ENCODE data around the gene COMMD8. TPM values are rescaled to one million over a fixed set of nuclear protein-coding genes. Genes with fewer than 3 reads are reported as not detected.
A peak's percentile ranks its signal among the peaks of the same experiment; 100 is the strongest.
"Not testable (repeated sequence)": the region's sequence is repeated elsewhere in the genome, so short reads cannot be mapped to it uniquely, and the experiment has no call there.

Gene COMMD8
- total RNA-seq, 1 experiment from 2014 or later, result 13.5 TPM

DNA sequence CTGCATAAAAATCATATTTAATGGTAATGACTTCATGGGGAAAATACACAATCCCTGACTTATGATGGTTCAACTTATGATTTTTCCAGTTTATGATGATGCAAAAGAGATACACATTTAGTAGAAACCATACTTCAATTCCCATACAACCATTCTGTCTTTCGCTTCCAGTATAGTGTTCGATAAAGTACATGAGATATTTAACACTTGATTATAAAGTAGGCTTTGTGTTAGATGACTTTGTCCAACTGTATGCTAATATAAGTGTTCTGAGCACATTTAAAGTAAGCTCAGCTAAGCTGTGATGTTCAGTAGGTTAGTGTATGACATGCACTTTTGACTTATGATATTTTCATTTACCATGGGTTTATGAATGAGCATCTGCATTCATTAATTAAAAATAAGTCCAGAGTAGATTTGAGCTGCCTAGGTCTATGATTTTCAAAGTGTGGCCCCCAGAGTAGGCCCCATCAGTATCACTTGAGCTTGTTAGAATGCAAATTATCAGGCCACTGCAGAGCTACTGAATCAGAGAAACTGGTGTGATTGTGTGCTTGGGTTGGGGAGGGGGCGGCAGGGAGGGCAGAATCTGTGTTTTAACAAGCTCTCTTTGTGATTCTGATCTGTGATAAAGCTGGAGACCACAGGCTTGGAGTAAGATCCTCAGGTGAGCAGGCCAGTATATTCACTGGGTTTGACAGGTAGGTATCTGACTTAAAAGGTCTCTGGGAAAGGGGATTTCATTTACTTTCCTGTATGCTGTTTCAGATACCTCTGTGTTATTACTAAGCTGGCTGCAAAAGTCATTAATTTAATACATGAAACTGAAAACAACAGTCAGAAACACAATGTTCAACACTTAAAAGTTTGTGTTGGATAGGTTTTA, 30.0 kb upstream of the COMMD8 start:
- intact Hi-C loops (cut with micrococcal nuclease; ENCODE audit: unreplicated experiment), result loop anchor here (5.0 kb wide), 1 partner anchor 69 kb away; no protein-coding TSS in a partner anchor
- Mint-ChIP-seq H3K27ac (ENCODE audit: unreplicated experiment) (no peak overlapping the region), H3K27me3 (ENCODE audit: unreplicated experiment) (no peaks in the 10 kb centered on the region), H3K4me3 (ENCODE audit: low read depth, unreplicated experiment) (no peak overlapping the region), H3K9me3 (ENCODE audit: low read depth, unreplicated experiment) (no peaks in the 10 kb centered on the region), H3K4me1 (ENCODE audit: low read depth, unreplicated experiment) (no peaks in the 10 kb centered on the region), H3K36me3 (ENCODE audit: insufficient read depth, unreplicated experiment) (no peaks in the 10 kb centered on the region)
- no peak for DNase-seq
- CTCF ChIA-PET, result no interaction called here
- no TSS peak for BruUV-seq (replicated peaks)
- TF ChIP-seq, protein P1, sequence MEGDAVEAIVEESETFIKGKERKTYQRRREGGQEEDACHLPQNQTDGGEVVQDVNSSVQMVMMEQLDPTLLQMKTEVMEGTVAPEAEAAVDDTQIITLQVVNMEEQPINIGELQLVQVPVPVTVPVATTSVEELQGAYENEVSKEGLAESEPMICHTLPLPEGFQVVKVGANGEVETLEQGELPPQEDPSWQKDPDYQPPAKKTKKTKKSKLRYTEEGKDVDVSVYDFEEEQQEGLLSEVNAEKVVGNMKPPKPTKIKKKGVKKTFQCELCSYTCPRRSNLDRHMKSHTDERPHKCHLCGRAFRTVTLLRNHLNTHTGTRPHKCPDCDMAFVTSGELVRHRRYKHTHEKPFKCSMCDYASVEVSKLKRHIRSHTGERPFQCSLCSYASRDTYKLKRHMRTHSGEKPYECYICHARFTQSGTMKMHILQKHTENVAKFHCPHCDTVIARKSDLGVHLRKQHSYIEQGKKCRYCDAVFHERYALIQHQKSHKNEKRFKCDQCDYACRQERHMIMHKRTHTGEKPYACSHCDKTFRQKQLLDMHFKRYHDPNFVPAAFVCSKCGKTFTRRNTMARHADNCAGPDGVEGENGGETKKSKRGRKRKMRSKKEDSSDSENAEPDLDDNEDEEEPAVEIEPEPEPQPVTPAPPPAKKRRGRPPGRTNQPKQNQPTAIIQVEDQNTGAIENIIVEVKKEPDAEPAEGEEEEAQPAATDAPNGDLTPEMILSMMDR (IDR thresholded peaks at IDR 0.05; ENCODE audit: unreplicated experiment), result no peak

DNA sequence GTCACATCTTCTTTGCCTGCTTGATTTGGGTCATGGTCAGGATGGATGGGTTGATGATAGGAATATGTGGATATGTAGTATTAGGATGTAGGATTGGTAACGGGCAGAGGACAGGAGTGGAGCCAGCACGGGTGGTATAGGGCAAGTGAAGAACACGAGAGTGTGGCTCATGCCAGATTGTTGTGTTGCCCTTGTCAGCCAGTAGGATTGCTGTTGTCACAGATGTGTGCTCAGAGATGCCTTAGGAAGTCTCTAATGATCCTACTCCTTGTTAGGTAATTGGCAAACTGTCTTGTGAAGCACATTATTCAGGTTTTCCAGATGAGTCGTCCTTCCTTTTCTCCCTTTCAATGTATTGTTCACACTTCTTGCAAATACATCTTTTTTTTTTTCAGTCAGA, 27.0 kb upstream of the COMMD8 start:
- no peak overlapping the region for H3K4me3 Mint-ChIP-seq (ENCODE audit: low read depth, unreplicated experiment)
- CTCF ChIA-PET, result no interaction called here
- H3K27me3 Mint-ChIP-seq (ENCODE audit: unreplicated experiment), result no peaks in the 10 kb centered on the region

DNA sequence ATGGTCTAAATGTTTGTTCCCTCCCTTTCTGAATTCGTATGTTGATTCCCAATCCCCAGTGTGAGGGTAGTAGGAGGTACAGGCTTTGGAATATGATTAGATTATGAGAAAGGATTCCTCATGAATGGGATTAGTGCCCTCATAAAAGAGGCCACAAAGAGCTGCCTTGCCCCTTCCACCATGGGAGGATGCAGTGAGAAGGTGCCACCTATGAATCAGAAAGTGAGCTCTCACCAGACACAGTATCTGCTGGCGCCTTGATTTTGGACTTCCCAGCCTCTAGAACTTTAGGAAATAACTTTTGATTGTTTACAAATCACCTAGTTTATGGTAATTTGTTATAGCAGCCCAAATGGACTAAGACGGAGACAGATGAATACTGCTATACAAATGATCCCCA, 25.2 kb upstream of the COMMD8 start:
- Mint-ChIP-seq H3K27me3 (ENCODE audit: unreplicated experiment) (no peaks in the 10 kb centered on the region), H3K4me3 (ENCODE audit: low read depth, unreplicated experiment) (no peak overlapping the region), H3K9me3 (ENCODE audit: low read depth, unreplicated experiment) (no peaks in the 10 kb centered on the region), H3K4me1 (ENCODE audit: low read depth, unreplicated experiment) (no peaks in the 10 kb centered on the region), H3K36me3 (ENCODE audit: insufficient read depth, unreplicated experiment) (peaks cover 14% of the 10 kb centered on the region), H3K27ac (ENCODE audit: unreplicated experiment) (no peak overlapping the region)
- DNase-seq, result no peak
- intact Hi-C loops (cut with micrococcal nuclease; ENCODE audit: unreplicated experiment), result no loop called here
- CTCF ChIA-PET, result interaction anchor here (0.6 kb wide), 2 partner anchors 11 to 210 kb away, joined by 3 read pairs; no protein-coding TSS in a partner anchor
- TF ChIP-seq, protein P1 (IDR thresholded peaks at IDR 0.05; ENCODE audit: unreplicated experiment), result no peak
- no TSS peak for BruUV-seq (replicated peaks)

More for the DNA sequence above, 27.0 kb upstream of the COMMD8 start:
- TF ChIP-seq, protein P1 (IDR thresholded peaks at IDR 0.05; ENCODE audit: unreplicated experiment), result no peak
- BruUV-seq (replicated peaks), result no TSS peak
- Mint-ChIP-seq H3K4me1 (ENCODE audit: low read depth, unreplicated experiment) (no peaks in the 10 kb centered on the region), H3K36me3 (ENCODE audit: insufficient read depth, unreplicated experiment) (peaks cover 6% of the 10 kb centered on the region), H3K9me3 (ENCODE audit: low read depth, unreplicated experiment) (no peaks in the 10 kb centered on the region), H3K27ac (ENCODE audit: unreplicated experiment) (no peak overlapping the region)
- DNase-seq, result no peak
- intact Hi-C loops (cut with micrococcal nuclease; ENCODE audit: unreplicated experiment), result loop anchor here (5.0 kb wide), 1 partner anchor 72 kb away; no protein-coding TSS in a partner anchor

DNA sequence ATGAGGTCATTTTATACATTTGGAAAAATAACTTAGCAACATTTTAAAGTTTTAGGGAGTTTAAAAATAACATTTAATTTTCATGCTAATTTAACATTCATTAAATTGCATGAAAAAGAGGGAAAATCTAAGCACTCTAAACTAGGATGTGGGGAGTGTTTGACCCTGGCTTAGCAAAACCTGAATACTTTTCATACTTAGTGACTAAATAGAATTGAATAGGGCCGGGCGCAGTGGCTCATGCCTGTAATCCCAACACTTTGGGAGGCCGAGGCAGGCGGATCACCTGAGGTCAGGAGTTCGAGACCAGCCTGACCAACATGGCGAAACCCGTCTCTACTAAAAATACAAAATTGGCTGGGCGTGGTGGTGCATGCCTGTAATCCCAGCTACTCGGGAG, 23.2 kb upstream of the COMMD8 start:
- H3K4me1 Mint-ChIP-seq (ENCODE audit: low read depth, unreplicated experiment); CTCF ChIA-PET; DNase-seq; H3K9me3 Mint-ChIP-seq (ENCODE audit: low read depth, unreplicated experiment); intact Hi-C loops (cut with micrococcal nuclease; ENCODE audit: unreplicated experiment); H3K4me3 Mint-ChIP-seq (ENCODE audit: low read depth, unreplicated experiment); H3K27me3 Mint-ChIP-seq (ENCODE audit: unreplicated experiment); H3K27ac Mint-ChIP-seq (ENCODE audit: unreplicated experiment); BruUV-seq (replicated peaks): not testable (repeated sequence)
- peaks cover 14% of the 10 kb centered on the region for H3K36me3 Mint-ChIP-seq (ENCODE audit: insufficient read depth, unreplicated experiment)

DNA sequence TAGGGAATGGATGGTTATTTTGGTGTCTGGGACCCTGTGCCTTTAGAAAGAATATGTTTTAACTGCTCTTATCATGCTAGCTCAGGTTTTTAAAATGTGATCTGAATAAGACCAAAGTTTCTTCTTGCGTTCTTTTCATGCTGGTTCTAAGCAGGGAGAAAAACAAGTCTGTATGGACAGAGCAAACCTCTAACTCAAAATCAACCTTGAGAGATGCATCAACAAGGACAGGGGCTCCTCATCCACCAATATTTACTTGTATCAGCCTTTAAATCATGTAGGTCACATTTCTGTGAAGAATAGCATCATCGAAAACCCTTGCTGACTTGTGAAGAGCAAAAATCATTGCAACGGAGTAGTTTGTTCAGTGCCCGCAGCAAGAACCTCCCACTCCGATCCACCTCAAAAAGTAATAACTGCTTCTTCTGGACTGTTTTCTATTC, 22.8 kb upstream of the COMMD8 start:
- intact Hi-C loops (cut with micrococcal nuclease; ENCODE audit: unreplicated experiment), result no loop called here
- H3K9me3 Mint-ChIP-seq (ENCODE audit: low read depth, unreplicated experiment), result no peaks in the 10 kb centered on the region
- CTCF ChIA-PET, result interaction anchor here (1.8 kb wide), 1 partner anchor 23 kb away, joined by 12 read pairs; the partner anchor contains the start of gene COMMD8
- peak overlapping the region; percentile 94 for H3K27ac Mint-ChIP-seq (ENCODE audit: unreplicated experiment)
- H3K4me1 Mint-ChIP-seq (ENCODE audit: low read depth, unreplicated experiment), result no peaks in the 10 kb centered on the region
- H3K36me3 Mint-ChIP-seq (ENCODE audit: insufficient read depth, unreplicated experiment), result peaks cover 14% of the 10 kb centered on the region
- peak overlapping the region; percentile 94 for H3K4me3 Mint-ChIP-seq (ENCODE audit: low read depth, unreplicated experiment)
- no peak for DNase-seq
- TF ChIP-seq, protein P1 (IDR thresholded peaks at IDR 0.05; ENCODE audit: unreplicated experiment), result no peak
- H3K27me3 Mint-ChIP-seq (ENCODE audit: unreplicated experiment), result no peaks in the 10 kb centered on the region
- BruUV-seq (replicated peaks), result no TSS peak
